AG08395 (cell line): ENCODE data around the gene ZNF512B.
"Not testable (repeated sequence)": the region's sequence is repeated elsewhere in the genome, so short reads cannot be mapped to it uniquely, and the experiment has no call there.

Experiments
- DNase-seq: peaks from one replicate; pipeline ENCODE4 v3.0.0; 2012; ENCODE audit warnings: mixed read lengths, low spot score

ZNF512B gene

DNA sequence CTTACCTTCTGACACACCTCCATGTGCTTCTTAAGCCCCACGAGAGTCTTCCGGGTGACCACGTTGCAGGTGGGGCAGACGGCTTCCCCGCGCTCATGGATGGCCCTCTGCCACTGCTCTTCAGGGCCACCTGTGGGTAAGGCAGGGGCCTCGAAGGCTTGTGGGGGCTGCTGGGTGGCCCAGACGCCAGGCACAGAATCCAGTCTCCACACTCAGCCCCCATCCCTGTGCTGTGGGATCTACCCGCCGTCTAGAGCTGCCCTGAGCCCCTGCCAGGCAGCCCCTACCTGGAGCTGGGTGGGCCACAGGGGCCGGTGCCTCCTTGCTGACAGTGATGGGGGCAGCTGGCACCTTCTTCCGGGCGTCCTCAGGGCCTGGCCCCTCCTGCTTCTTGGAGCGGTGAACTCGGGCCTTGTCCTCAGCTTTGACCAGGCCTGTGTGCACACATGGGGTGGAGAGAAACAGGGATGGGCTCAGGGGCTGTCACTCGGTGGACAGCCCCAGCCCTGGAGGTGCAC, 5.9 kb downstream of the ZNF512B start:
- no peak for DNase-seq

GRCh38 chr20:63963348-63963741, 6.4 kb downstream of the ZNF512B start:
- DNase-seq: no peak

DNA sequence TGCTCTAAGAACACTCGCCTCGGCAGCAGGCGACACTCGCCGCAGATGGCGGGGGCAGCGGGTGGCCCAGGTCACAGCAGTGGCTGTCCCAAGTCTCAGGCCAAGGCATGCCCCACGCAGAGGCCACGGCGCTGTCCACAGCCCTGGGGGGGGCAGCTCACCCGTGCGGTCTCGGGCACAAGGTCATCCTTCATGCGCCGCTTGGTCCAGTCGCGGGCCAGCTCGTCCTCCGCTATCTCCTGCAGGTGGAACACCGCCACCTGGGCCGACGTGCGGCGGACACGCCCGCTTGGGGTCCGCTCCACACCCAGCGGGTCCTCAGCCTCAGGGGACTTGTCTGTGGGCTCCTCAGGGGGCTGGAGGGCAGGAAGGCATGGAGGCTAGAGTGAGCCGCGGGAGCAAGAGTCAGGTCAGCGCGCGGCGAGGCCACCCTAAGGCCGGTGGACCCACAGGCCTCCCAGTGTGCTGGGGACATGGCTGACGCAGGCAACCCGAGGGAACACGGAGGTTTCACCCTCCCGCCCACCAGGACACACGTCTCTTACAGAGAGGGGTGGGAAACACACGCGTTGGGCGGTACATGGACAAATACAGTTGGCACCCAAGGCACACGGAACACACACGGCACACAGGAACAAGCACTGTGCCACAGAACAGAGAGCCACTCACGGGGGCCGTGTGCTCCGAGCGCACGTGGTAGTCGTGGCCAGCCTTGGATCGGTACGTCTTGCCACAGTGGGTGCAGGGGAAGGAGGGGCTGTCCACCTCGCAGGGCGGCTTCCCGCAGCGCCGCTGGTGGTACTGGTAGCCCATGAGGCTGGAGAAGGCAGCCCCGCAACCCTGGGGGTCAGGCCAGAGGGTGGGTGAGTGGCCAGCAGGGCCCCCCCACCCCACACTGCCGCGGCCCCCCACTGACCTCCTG, 7.0 kb downstream of the ZNF512B start:
- no peak for DNase-seq

DNA sequence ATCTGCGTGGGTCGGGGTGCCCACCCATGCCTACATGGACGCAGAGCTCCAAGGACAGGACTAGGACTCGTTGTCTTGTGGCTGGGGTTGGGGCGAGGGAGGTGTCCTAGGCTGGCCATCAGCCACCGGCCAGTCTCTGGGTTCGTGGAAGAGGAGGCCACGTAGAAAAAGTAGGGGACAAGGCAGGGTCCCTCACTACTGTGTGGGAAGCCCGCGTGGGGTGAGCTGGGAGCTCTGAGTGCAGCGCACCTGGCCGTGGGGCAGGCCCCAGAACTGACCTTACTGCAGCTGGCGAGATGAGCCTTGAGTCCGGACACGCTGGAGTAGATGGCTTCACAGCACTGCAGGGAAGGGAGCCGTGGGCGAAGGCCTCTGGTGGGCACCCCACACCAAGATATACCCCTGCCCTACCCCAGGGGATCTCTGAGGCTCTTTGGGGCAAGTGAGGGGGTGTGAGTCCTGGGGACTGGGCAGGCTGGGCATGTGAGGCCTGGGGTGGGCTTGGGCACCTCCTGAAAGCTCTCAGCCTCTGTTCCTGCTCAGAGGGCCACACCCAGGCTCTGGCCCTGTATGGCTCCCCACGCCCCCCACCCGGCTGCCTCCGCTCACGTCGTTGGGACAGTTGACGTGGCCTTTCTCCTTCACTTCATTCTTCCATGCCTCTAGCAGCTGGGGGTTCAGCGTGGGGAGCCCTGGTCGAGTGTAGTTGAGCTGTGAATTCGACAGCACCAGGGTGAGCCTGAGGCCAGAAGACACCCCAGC, 7.9 kb downstream of the ZNF512B start:
- no peak for DNase-seq

- DNase-seq: not testable (repeated sequence)
Measured at GRCh38 chr20:63960654-63961621, 8.8 kb downstream of the ZNF512B start.

- no peak for DNase-seq
Measured at GRCh38 chr20:63959699-63960075, 10.0 kb downstream of the ZNF512B start.

- DNase-seq: no peak
Measured at GRCh38 chr20:63958964-63959698, 10.6 kb downstream of the ZNF512B start.

DNA sequence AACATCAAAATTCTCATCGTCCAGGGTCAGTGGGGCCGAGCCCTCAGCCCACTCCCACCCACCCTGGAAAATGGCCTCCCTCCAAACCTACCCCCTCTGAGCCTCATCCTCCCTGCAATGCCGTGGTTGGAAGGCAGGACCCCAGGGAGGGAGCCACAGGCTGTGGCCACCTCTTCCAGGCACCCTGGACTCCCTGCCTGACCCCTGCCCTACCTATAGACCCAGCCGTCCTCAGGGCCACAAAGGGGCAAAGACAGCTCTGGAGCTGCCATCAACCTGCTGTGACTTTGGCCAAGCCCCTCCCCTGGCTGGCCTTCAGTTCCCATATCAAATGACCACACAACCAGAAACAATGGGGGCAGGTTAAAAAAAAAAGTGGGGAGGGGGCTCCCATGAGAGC, 11.3 kb downstream of the ZNF512B start:
- no peak for DNase-seq

DNA sequence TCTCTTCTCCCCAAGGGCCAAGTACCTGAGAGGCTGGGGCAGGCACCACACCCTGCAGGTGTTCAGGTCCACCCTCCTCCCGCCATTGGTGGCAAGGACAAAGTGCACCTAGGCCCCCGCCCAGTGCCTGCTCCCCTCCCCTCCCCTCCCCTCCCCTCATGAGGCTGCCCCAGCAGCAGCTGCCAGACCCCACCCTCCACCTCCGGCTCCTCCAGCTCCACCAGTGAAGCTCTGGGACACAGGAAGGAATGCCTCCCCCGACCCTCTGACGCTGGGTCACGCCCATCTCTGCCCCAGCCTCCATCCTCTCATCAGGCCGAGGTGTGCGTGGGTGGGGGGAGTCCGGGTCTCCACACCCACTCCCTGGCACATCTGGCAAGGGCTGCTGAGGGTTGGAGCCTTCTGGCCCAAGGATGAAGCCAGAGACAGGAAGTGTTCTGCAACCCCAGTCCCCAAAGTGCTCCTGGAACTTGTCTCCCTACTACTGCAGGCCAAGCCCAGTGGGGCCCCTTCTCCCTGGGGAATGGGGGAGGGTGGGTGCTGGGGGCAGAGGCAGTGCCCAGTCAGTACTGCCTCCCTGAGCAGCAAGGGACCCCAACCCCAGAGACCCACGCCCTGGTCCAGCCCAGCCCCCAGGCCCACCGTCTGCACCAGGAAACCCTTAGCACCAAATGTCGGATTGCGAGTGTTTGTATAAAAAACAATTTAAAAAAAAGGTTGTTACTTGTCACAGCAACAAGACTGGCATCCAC, 11.9 kb downstream of the ZNF512B start:
- DNase-seq: no peak

GRCh38 chr20:63957004-63957689, 12.6 kb downstream of the ZNF512B start:
- peak; percentile 67 for DNase-seq

DNA sequence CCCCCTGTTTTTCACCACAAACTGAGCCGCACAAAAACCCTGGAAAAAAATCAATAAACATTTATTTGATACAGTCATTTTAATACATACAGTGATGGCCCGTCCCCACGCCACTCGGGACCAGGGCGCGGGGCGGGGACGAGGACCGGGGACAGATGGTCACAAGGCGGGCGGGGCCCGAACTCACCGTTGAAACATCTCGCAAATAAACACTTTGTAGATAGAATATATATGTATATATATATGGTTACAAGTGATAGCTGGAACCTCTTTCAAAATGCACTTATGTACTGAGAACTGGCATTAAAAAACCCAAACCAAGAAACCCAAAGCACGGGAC, 13.1 kb downstream of the ZNF512B start:
- no peak for DNase-seq

GRCh38 chr20:63955827-63956663, 13.7 kb downstream of the ZNF512B start, which contains the start of gene UCKL1:
Gene UCKL1, minus strand, starts transcription at chr20:63956416. Its CDS starts 44 bp downstream, at chr20:63956372.
- peak; percentile 92 for DNase-seq

- peak; percentile 41 for DNase-seq
Measured at GRCh38 chr20:63955281-63955826, 14.4 kb downstream of the ZNF512B start.

DNA sequence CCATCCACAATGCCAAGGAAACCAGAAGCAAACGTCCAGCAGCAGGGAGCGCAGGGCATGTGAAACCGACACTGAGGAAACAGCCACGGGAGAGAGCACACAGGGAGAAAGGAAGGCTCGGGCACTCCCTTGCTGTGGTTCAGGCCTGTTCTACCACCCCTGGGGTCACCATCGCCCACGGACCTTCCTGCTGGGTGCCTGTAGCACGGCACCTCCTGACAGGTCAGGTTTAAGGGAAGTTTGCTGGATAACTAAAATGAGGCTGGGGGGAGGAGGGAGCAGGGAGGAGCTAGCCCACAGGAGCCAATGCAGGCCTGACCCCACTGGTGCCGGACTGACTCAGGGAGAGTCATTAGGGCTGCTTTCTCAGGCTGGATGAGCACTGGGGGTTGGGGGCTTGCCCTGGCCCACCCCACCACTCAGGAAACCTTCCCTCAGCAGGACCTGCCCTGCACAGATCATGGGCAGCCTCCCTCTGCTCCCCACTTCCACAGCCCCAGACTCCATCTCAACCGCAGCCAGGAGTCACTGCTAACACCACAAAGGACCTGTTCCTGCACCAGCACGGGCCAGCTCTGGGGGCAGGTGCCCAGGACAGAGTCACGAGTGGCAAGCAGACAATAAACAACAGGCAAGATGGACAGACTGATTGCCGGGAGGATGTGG, 15.8 kb downstream of the ZNF512B start:
- no peak for DNase-seq

GRCh38 chr20:63952769-63953168, 17.0 kb downstream of the ZNF512B start:
- DNase-seq: no peak

DNA sequence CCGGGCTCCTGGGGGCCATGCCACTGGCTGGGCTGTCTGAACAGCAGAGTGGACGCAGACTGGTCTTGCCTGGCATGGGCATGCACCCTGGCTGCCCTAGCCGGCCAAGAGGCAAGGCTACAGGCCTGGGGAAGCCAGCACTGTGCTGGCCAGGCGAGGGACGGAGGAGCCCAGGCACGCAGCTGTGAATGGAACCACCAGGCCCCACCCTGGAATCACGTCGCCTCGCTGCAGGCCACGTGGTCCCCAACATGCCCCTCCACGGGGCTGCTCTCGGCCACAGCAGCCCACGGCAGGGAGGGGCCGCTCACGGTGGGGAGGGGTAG, 17.6 kb downstream of the ZNF512B start:
- DNase-seq: no peak

DNA sequence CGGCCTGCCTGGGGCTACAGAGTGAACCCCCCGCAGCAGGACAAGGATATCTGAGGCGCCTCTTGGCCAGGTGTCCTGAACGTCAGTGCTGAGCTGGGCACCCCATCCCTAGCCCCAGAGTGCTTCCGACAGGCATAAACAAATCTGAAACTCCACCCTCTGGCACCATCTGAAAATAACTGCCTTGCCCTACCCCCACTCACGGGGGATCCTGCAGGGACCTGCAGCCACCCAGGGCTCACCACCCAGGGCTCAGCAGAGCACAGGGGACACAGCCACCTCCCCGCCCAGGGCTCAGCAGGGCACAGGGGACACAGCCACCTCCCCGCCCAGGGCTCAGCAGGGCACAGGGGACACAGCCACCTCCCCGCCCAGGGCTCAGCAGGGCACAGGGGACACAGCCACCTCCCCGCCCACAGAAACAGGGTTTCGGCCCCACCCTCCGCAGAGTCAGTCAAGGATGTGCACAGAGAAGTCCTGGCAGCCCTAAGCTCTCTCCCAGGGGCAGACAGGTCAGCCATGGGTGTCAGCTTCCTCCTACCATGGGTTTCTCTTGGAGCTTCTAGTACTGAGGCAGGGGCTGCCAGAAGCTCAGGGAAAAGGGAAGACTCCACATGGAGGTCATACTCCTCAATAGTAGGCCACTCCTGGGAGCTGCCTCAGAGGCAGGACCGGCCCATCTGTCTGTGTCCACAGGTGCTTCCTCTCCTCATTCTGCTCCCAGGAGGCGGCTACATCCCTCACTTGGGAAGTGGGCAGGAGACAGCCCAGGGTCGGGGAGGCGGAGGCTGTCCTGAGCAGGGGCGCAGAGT, 18.1 kb downstream of the ZNF512B start:
- DNase-seq: no peak
